HG03097 (cell line): ENCODE measurements around the gene SORL1.

Experiments used
- ATAC-seq: cut with Tn5 transposase; IDR thresholded peaks from one replicate; pipeline ENCODE4 v1.9.1; 2021; ENCODE audit not compliant: unreplicated experiment, low FRiP score

Gene SORL1

GRCh38 chr11:121672630-121673487, 220.7 kb downstream of the SORL1 start:
- ATAC-seq, result no peak

GRCh38 chr11:121681550-121682268, 229.6 kb downstream of the SORL1 start:
- ATAC-seq, result no peak
